PC-3 (cell line): ENCODE measurements around the gene METTL16. TPM values are rescaled to one million over a fixed set of nuclear protein-coding genes. Genes with fewer than 3 reads are reported as not detected.
A peak's percentile ranks its signal among the peaks of the same experiment; 100 is the strongest.

Source experiments
- ATAC-seq: fragments of 200-7000 bp; cut with Tn5 transposase; 2 replicates; pipeline ENCODE4 v1.9.1; 2020; ENCODE audit warnings: mild to moderate bottlenecking, moderate library complexity
- BruUV-seq: library from RNA; stranded (reverse); fragments of 400-500 nt; replicated peaks from 2 replicates; lab custom pipeline; 2021; lab: Mats Ljungman, UMichigan
- CTCF ChIA-PET: fragments of 300-600 bp; sonication (Branson Sonifier 250); formaldehyde crosslinking; loops from one replicate; lab custom pipeline; 2022; ENCODE audit warnings: antibody characterized with exemption; lab: Charles Lee
- POLR2A ChIA-PET: fragments of 300-600 bp; sonication (Branson Sonifier 250); formaldehyde crosslinking; loops from one replicate; lab custom pipeline; 2022; ENCODE audit warnings: antibody characterized with exemption; ENCODE audit not compliant: unreplicated experiment; lab: Charles Lee
- DNase-seq: peaks from one replicate; pipeline ENCODE4 v3.0.0-alpha.2; 2015
- H2AFZ ChIP-seq: fragments of 300-600 bp; sonication (generic); 2 replicates; pipeline ENCODE4 v1.6.0; 2016; ENCODE audit warnings: antibody characterized with exemption, low read length
- H3F3A ChIP-seq: fragments of 300-600 bp; sonication (generic); one replicate; pipeline ENCODE4 v1.6.0; 2017; ENCODE audit warnings: antibody characterized with exemption, low read length, control low read depth, mild to moderate bottlenecking; ENCODE audit not compliant: unreplicated experiment
- H3K27ac ChIP-seq: fragments of 300-600 bp; sonication (generic); 2 replicates; pipeline ENCODE4 v1.5.1; 2016; ENCODE audit warnings: mild to moderate bottlenecking, low read length
- H3K27me3 ChIP-seq: fragments of 300-600 bp; sonication (generic); 2 replicates; pipeline ENCODE4 v1.6.1; 2016; ENCODE audit warnings: low read length, mixed read lengths
- H3K36me3 ChIP-seq: fragments of 300-600 bp; sonication (generic); 2 replicates; pipeline ENCODE4 v1.6.1; 2016; ENCODE audit warnings: low read depth, mixed run types, low read length, mixed read lengths
- H3K4me1 ChIP-seq: fragments of 300-600 bp; sonication (generic); 2 replicates; pipeline ENCODE4 v1.5.1; 2016; ENCODE audit warnings: low read length; ENCODE audit not compliant: insufficient read depth
- H3K4me2 ChIP-seq: fragments of 300-600 bp; sonication (generic); 2 replicates; pipeline ENCODE4 v1.6.0; 2016; ENCODE audit warnings: low read length
- H3K4me3 ChIP-seq: fragments of 300-600 bp; sonication (generic); 2 replicates; pipeline ENCODE4 v1.5.1; 2016; ENCODE audit warnings: mild to moderate bottlenecking, low read length, mixed read lengths
- H3K79me2 ChIP-seq: fragments of 300-600 bp; sonication (generic); 2 replicates; pipeline ENCODE4 v1.6.1; 2017; ENCODE audit warnings: low read length, mixed read lengths
- H3K9ac ChIP-seq: fragments of 300-600 bp; sonication (generic); 2 replicates; pipeline ENCODE4 v1.6.0; 2016; ENCODE audit warnings: mild to moderate bottlenecking, low read length
- H3K9me2 ChIP-seq: fragments of 300-600 bp; sonication (generic); replicated peaks from 2 replicates; pipeline ENCODE4 v1.6.1; 2016; ENCODE audit warnings: mixed run types, low read length, mixed read lengths
- H3K9me3 ChIP-seq: fragments of 300-600 bp; sonication (generic); 2 replicates; pipeline ENCODE4 v1.6.1; 2016; ENCODE audit warnings: low read length, mixed read lengths
- H4K20me1 ChIP-seq: fragments of 300-600 bp; sonication (generic); 2 replicates; pipeline ENCODE4 v1.6.1; 2016; ENCODE audit warnings: low read length, mixed read lengths
- CTCF ChIP-seq: fragments of 300-600 bp; sonication (generic); conservative IDR thresholded peaks from 2 replicates; pipeline ENCODE4 v1.5.1; 2017; ENCODE audit warnings: antibody characterized with exemption, low read depth, mild to moderate bottlenecking, low read length
- EZH2 ChIP-seq: fragments of 300-600 bp; sonication (generic); IDR thresholded peaks from one replicate; pipeline ENCODE4 v1.6.1; 2017; ENCODE audit warnings: antibody characterized with exemption, mild to moderate bottlenecking, low read length; ENCODE audit not compliant: unreplicated experiment
- EZH2phosphoT487 ChIP-seq: fragments of 300-600 bp; sonication (generic); IDR thresholded peaks from 2 replicates; pipeline ENCODE4 v1.6.1; 2018; ENCODE audit warnings: mild to moderate bottlenecking, antibody characterized with exemption, low read length, borderline replicate concordance
- intact Hi-C: fragments of 100-400 bp; cut with micrococcal nuclease; formaldehyde crosslinking; loops from 2 replicates; pipeline ENCODE4 v1.9.0; 2023
- total RNA-seq: library from RNA; depleted of rRNA; stranded (reverse); fragments of >200 nt; gene quantifications from 2 replicates; pipeline ENCODE4 v1.2.3, GENCODE V29; 2014

METTL16 gene
- total RNA-seq, 1 experiment from 2014 or later = 20.8 TPM

DNA sequence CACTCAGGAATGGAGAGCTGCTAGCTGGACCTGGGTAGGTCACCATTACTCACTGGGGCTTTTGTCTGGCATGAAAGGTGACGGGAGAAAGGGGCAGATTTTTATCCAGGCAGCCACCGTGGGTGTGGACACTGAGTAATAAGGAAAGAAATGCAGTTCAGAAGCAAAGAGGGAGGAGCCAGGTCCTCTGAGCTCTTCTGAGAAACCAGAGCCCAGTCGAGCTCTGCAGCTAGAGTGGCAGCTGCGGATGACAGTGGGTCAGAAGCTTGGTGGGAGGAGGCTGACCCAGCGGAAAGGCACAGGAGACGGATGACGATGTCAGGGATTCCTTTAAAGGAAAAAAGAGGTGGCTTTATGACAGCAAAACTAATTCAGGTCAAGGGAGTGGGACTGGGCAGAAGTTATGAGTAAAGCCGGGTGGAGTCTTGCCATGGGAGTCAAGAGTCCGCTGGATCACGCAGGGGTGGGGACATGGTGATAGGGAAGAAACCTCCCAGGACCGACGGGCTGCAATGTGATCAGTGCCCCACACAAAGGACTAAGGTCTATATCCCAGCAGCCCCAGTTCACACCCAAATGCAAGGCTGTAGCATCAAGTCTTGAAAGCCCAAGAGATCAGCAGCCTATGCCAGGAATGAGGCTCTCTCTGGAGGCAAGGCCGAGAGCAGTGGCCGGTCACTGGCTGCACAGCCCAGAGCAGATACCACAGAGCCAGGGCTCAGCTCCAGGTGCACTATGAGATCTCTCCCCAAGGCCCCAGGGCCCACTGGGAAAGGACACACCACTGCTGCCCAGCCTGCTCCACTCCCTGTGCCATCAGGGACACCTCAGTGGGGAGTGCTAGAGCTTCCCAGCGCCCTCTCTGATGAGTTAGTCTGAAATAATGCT lies 104.5 kb downstream of the METTL16 start:
- peak overlapping the region; percentile 36; the same call in 1 of the 2 replicates for H3K4me3 ChIP-seq
- POLR2A ChIA-PET = interaction anchor here (0.5 to 1.0 kb wide), 4 partner anchors 14 to 270 kb away, joined by 4 to 7 read pairs (median 4); partner anchors contain the start of gene TSR1
- H3K27ac ChIP-seq = peak overlapping the region; percentile 99
- H2AFZ ChIP-seq = 0 out of 2 replicates have a peak overlapping the region, but pooled peaks have one; percentile 24
- no peaks in the 10 kb centered on the region for H3K36me3 ChIP-seq
- no peak for TF ChIP-seq EZH2phosphoT487
- no peak for TF ChIP-seq EZH2
- TF ChIP-seq CTCF = no peak
- H3K79me2 ChIP-seq = 0 out of 2 replicates have a peak, but pooled peaks cover 3% of the 10 kb centered on the region
- BruUV-seq = TSS peak; percentile 21
- H3K9me2 ChIP-seq = no peaks in the 10 kb centered on the region
- ATAC-seq (peak; percentile 80), DNase-seq (peak; percentile 95)
- H3K4me1 ChIP-seq = peaks cover 46% of the 10 kb centered on the region
- intact Hi-C loops = no loop called here
- H3F3A ChIP-seq = peaks cover 14% of the 10 kb centered on the region
- no peaks in the 10 kb centered on the region for H4K20me1 ChIP-seq
- peak overlapping the region; percentile 86 for H3K9ac ChIP-seq
- peak overlapping the region; percentile 66 for H3K4me2 ChIP-seq
- H3K9me3 ChIP-seq = no peaks in the 10 kb centered on the region
- H3K27me3 ChIP-seq = no peaks in the 10 kb centered on the region
- CTCF ChIA-PET = interaction anchor here (0.5 to 1.7 kb wide), 4 partner anchors 9 to 519 kb away, joined by 3 to 9 read pairs (median 6); partner anchors contain the start of gene SRR

- H2AFZ ChIP-seq = no peak overlapping the region
- H3K4me1 ChIP-seq = peaks cover 46% of the 10 kb centered on the region
- no peaks in the 10 kb centered on the region for H3K9me2 ChIP-seq
- peak overlapping the region; percentile 99 for H3K27ac ChIP-seq
- peak overlapping the region; percentile 45; the same call in 1 of the 2 replicates for H3K4me3 ChIP-seq
- no peak for ATAC-seq
- peaks cover 14% of the 10 kb centered on the region for H3F3A ChIP-seq
- no peak for TF ChIP-seq EZH2phosphoT487
- no peak for TF ChIP-seq CTCF
- no peak for TF ChIP-seq EZH2
- peak overlapping the region; percentile 86 for H3K9ac ChIP-seq
- 0 out of 2 replicates have a peak, but pooled peaks cover 3% of the 10 kb centered on the region for H3K79me2 ChIP-seq
- no peaks in the 10 kb centered on the region for H3K9me3 ChIP-seq
- no peaks in the 10 kb centered on the region for H3K27me3 ChIP-seq
- BruUV-seq = TSS peak; percentile 78
- H3K4me2 ChIP-seq = peak overlapping the region; percentile 66
- ChIA-PET CTCF (interaction anchor here (0.5 to 1.7 kb wide), 5 partner anchors 10 to 520 kb away, joined by 3 to 9 read pairs (median 5); partner anchors contain the start of gene SRR), POLR2A (interaction anchor here (0.9 to 1.0 kb wide), 2 partner anchors 13 to 24 kb away, joined by 4 read pairs; no protein-coding TSS in a partner anchor)
- no peaks in the 10 kb centered on the region for H4K20me1 ChIP-seq
- intact Hi-C loops = no loop called here
- DNase-seq = peak; percentile 55
- H3K36me3 ChIP-seq = no peaks in the 10 kb centered on the region
Measured at GRCh38 chr17:2406271-2406902, 105.3 kb downstream of the METTL16 start.
